HEK293 (cell line): Measurements from ENCODE around the gene CEP85L.
A peak's percentile ranks its signal among the peaks of the same experiment; 100 is the strongest.

Experiments used
- CTCF ChIA-PET: fragments of 350-600 bp; formaldehyde crosslinking; extraction: SDS; loops from one replicate; lab custom pipeline; 2021; ENCODE audit warnings: antibody characterized with exemption; lab: Yijun Ruan, JAX
- POLR2A ChIA-PET: fragments of 300-600 bp; formaldehyde crosslinking; extraction: SDS; loops from one replicate; lab custom pipeline; 2020; ENCODE audit warnings: antibody characterized with exemption, inconsistent platforms; lab: Yijun Ruan, JAX
- H3K27ac ChIP-seq: fragments of 200-500 bp; sonication (Bioruptor generic); 2 replicates; pipeline ENCODE4 v1.5.1; 2014; ENCODE audit warnings: low read depth, low read length, control low read depth, inconsistent platforms; ENCODE audit errors: extremely low read depth
- H3K36me3 ChIP-seq, 2 experiments: fragments of 200-500 bp in 1 of 2; sonication (Bioruptor generic) in 1 of 2; 1 replicate in 1 of 2; 2 replicates in 1 of 2; pipeline ENCODE4 v1.5.1; 2014 to 2017; ENCODE audit warnings: inconsistent platforms in 2 of 2, low read length in 2 of 2; ENCODE audit not compliant: control insufficient read depth in 2 of 2, insufficient read depth in 1 of 2
- H3K4me1 ChIP-seq: fragments of 200-500 bp; sonication (Bioruptor generic); 2 replicates; pipeline ENCODE4 v1.5.1; 2014; ENCODE audit warnings: mild to moderate bottlenecking, low read length, inconsistent platforms; ENCODE audit not compliant: control insufficient read depth, insufficient read depth
- H3K4me3 ChIP-seq: 2 replicates; pipeline ENCODE4 v1.5.1; 2011; ENCODE audit warnings: low read depth, mild to moderate bottlenecking, control low read depth, low read length, moderate library complexity
- H3K9me3 ChIP-seq: fragments of 200-500 bp; sonication (Bioruptor generic); 2 replicates; pipeline ENCODE4 v1.5.1; 2014; ENCODE audit warnings: low read depth, low read length, inconsistent platforms; ENCODE audit not compliant: control insufficient read depth, insufficient read depth
- CTCF ChIP-seq: fragments of 450-650 bp; formaldehyde crosslinking; IDR thresholded peaks from 2 replicates; pipeline ENCODE4 v1.5.1; 2016; ENCODE audit warnings: missing biosample characterization, missing genetic modification characterization
- GLI2 ChIP-seq: fragments of 450-650 bp; formaldehyde crosslinking; IDR thresholded peaks from 2 replicates; pipeline ENCODE4; 2017; ENCODE audit warnings: missing biosample characterization, missing genetic modification characterization, low read depth, borderline replicate concordance
- KLF16 ChIP-seq: fragments of 450-650 bp; formaldehyde crosslinking; IDR thresholded peaks from 2 replicates; pipeline ENCODE4 v1.5.1; 2017; ENCODE audit warnings: missing biosample characterization, missing genetic modification characterization
- KLF8 ChIP-seq: fragments of 450-650 bp; formaldehyde crosslinking; IDR thresholded peaks from 2 replicates; pipeline ENCODE4 v1.5.1; 2016; ENCODE audit warnings: missing biosample characterization, missing genetic modification characterization
- PRDM4 ChIP-seq: fragments of 450-650 bp; formaldehyde crosslinking; IDR thresholded peaks from 2 replicates; pipeline ENCODE4 v1.5.1; 2017; ENCODE audit warnings: missing biosample characterization, missing genetic modification characterization
- RBAK ChIP-seq: fragments of 450-650 bp; formaldehyde crosslinking; IDR thresholded peaks from 2 replicates; pipeline ENCODE4 v1.5.1; 2016; ENCODE audit warnings: missing biosample characterization, missing genetic modification characterization
- SETDB1 ChIP-seq: IDR thresholded peaks from one replicate; pipeline ENCODE4 v1.6.1; 2017; ENCODE audit warnings: mild to moderate bottlenecking, low read length, moderate library complexity, mixed read lengths; ENCODE audit not compliant: insufficient read length
- TRIM28 ChIP-seq: IDR thresholded peaks from 2 replicates; pipeline ENCODE4 v1.6.1; 2011; ENCODE audit warnings: low read length, control low read depth, borderline replicate concordance
- YY2 ChIP-seq: fragments of 450-650 bp; formaldehyde crosslinking; IDR thresholded peaks from 2 replicates; pipeline ENCODE4 v1.5.1; 2016; ENCODE audit warnings: missing biosample characterization, missing genetic modification characterization
- ZBTB10 ChIP-seq: fragments of 450-650 bp; formaldehyde crosslinking; IDR thresholded peaks from 2 replicates; pipeline ENCODE4 v1.5.1; 2016; ENCODE audit warnings: missing biosample characterization, missing genetic modification characterization
- ZFP41 ChIP-seq: fragments of 450-650 bp; formaldehyde crosslinking; IDR thresholded peaks from 2 replicates; pipeline ENCODE4 v1.5.1; 2016; ENCODE audit warnings: missing biosample characterization, missing genetic modification characterization, borderline replicate concordance
- ZNF138 ChIP-seq: fragments of 450-650 bp; formaldehyde crosslinking; IDR thresholded peaks from 2 replicates; pipeline ENCODE4 v1.5.1; 2016; ENCODE audit warnings: missing biosample characterization, missing genetic modification characterization, borderline replicate concordance
- ZNF175 ChIP-seq: fragments of 450-650 bp; formaldehyde crosslinking; IDR thresholded peaks from 2 replicates; pipeline ENCODE4 v1.5.1; 2016; ENCODE audit warnings: missing biosample characterization, missing genetic modification characterization
- ZNF280D ChIP-seq: fragments of 450-650 bp; formaldehyde crosslinking; IDR thresholded peaks from 2 replicates; pipeline ENCODE4 v1.5.1; 2016; ENCODE audit warnings: missing biosample characterization, missing genetic modification characterization
- ZNF302 ChIP-seq: fragments of 450-650 bp; formaldehyde crosslinking; IDR thresholded peaks from 2 replicates; pipeline ENCODE4 v1.5.1; 2016; ENCODE audit warnings: missing biosample characterization, missing genetic modification characterization, low read depth
- ZNF324 ChIP-seq: fragments of 450-650 bp; formaldehyde crosslinking; IDR thresholded peaks from 2 replicates; pipeline ENCODE4 v1.5.1; 2016; ENCODE audit warnings: missing biosample characterization, missing genetic modification characterization
- ZNF350 ChIP-seq: fragments of 450-650 bp; formaldehyde crosslinking; IDR thresholded peaks from 2 replicates; pipeline ENCODE4 v1.5.0; 2017; ENCODE audit warnings: missing biosample characterization, mild to moderate bottlenecking, missing genetic modification characterization
- ZNF362 ChIP-seq: fragments of 450-650 bp; formaldehyde crosslinking; IDR thresholded peaks from 2 replicates; pipeline ENCODE4 v1.5.1; 2016; ENCODE audit warnings: missing biosample characterization, missing genetic modification characterization
- ZNF629 ChIP-seq: fragments of 450-650 bp; formaldehyde crosslinking; IDR thresholded peaks from 2 replicates; pipeline ENCODE4 v1.5.1; 2017; ENCODE audit warnings: missing biosample characterization, missing genetic modification characterization

The CEP85L gene

GRCh38 chr6:118530942-118531341 is 120.4 kb downstream of the CEP85L start:
- ChIA-PET POLR2A (no interaction called here), CTCF (interaction anchor here (0.7 kb wide), 2 partner anchors 555 to 1053 kb away, joined by 3 read pairs; no protein-coding TSS in a partner anchor)
- H3K4me1 ChIP-seq, result no peaks in the 10 kb centered on the region
- TF ChIP-seq ZFP41 (tag by site-specific recombination) (no peak), GLI2 (tag by site-specific recombination) (no peak), ZNF280D (tag by site-specific recombination) (peak; percentile 59; the same call in 1 of the 2 replicates), SETDB1 (peak; percentile 68), ZNF350 (tag by site-specific recombination) (no peak), ZBTB10 (tag by site-specific recombination) (no peak), YY2 (no peak), ZNF362 (tag by site-specific recombination) (no peak), ZNF302 (tag by site-specific recombination) (no peak), CTCF (tag by site-specific recombination) (no peak), PRDM4 (peak; percentile 58; the same call in 1 of the 2 replicates), KLF8 (tag by site-specific recombination) (no peak), RBAK (tag by site-specific recombination) (no peak), ZNF629 (tag by site-specific recombination) (no peak), TRIM28 (no peak), ZNF175 (tag by site-specific recombination) (no peak), ZNF324 (no peak), KLF16 (tag by site-specific recombination) (no peak), ZNF138 (no peak)
- no peak overlapping the region for H3K27ac ChIP-seq
- H3K9me3 ChIP-seq, result no peaks in the 10 kb centered on the region; the same call in 1 of the 2 replicates
- no peaks in the 10 kb centered on the region for H3K36me3 ChIP-seq
- H3K4me3 ChIP-seq, result no peak overlapping the region
